Endothelial cell of umbilical vein (primary cell): ENCODE data around the gene OPCML. TPM values are rescaled to one million over a fixed set of nuclear protein-coding genes. Genes with fewer than 3 reads are reported as not detected.

Experiments
- BruUV-seq: library from RNA; stranded (reverse); fragments of 400-500 nt; replicated peaks from 2 replicates; lab custom pipeline; 2021; lab: Mats Ljungman, UMichigan
- CTCF ChIA-PET: fragments of 300-600, 350-600 bp; sonication (Branson Sonifier 250); formaldehyde crosslinking; loops from one replicate; lab custom pipeline; 2021; ENCODE audit warnings: antibody characterized with exemption, inconsistent platforms; lab: Charles Lee
- POLR2A ChIA-PET: fragments of 300-600, 350-600 bp; sonication (Branson Sonifier 250); formaldehyde crosslinking; loops from one replicate; lab custom pipeline; 2021; ENCODE audit warnings: antibody characterized with exemption, inconsistent platforms; lab: Charles Lee
- DNase-seq: peaks from one replicate; pipeline ENCODE4 v3.0.0-alpha.2; 2011; ENCODE audit warnings: low read depth, low spot score
- FAIRE-seq: peaks from 2 replicates; lab custom pipeline; 2011; peaks lifted over from hg19 to GRCh38; lab: Jason Lieb, UNC
- H2AFZ ChIP-seq: 2 replicates; pipeline ENCODE4 v1.6.0; 2012; ENCODE audit warnings: low read depth, low read length, control low read depth, inconsistent platforms
- H3K27ac ChIP-seq: 2 replicates; pipeline ENCODE4 v1.5.1; 2011; ENCODE audit warnings: low read depth, mild to moderate bottlenecking, control low read depth, low read length, moderate library complexity; ENCODE audit not compliant: insufficient read depth
- H3K27me3 ChIP-seq, 2 experiments: 2 replicates each; pipeline versions ENCODE4 v1.6.0 to v1.6.1; 2011; ENCODE audit warnings: low read length in 2 of 2, mixed read lengths in 1 of 2; ENCODE audit not compliant: control insufficient read depth in 2 of 2, insufficient read depth in 2 of 2
- H3K36me3 ChIP-seq, 2 experiments: 2 replicates in 1 of 2; 3 replicates in 1 of 2; pipeline ENCODE4 v1.5.1; 2011; ENCODE audit warnings: low read length in 2 of 2, mild to moderate bottlenecking in 1 of 2, moderate library complexity in 1 of 2; ENCODE audit not compliant: control insufficient read depth in 2 of 2, insufficient read depth in 2 of 2; ENCODE audit errors: extremely low read depth in 1 of 2
- H3K4me1 ChIP-seq: 3 replicates; pipeline ENCODE4 v1.5.1; 2011; ENCODE audit warnings: mild to moderate bottlenecking, low read length; ENCODE audit not compliant: control insufficient read depth, insufficient read depth; ENCODE audit errors: extremely low read depth
- H3K4me2 ChIP-seq: 2 replicates; pipeline ENCODE4 v1.6.1; 2011; ENCODE audit warnings: low read length, control low read depth, mixed read lengths; ENCODE audit not compliant: insufficient read depth
- H3K4me3 ChIP-seq, 3 experiments: fragments of 200-600 bp in 1 of 3; sonication (generic), shearing (Covaris generic) in 1 of 3; replicated peaks in 1 of 3; 2 replicates each; pipeline ENCODE4 v1.5.1; 2011 to 2016; ENCODE audit warnings: control low read depth in 3 of 3, low read length in 3 of 3, mild to moderate bottlenecking in 2 of 3, inconsistent platforms in 1 of 3, low read depth in 1 of 3, moderate library complexity in 1 of 3; ENCODE audit not compliant: insufficient read depth in 1 of 3
- H3K79me2 ChIP-seq: 2 replicates; pipeline ENCODE4 v1.6.0; 2012; ENCODE audit warnings: low read length, inconsistent platforms; ENCODE audit not compliant: control insufficient read depth, insufficient read depth
- H3K9ac ChIP-seq: replicated peaks from 2 replicates; pipeline ENCODE3; 2011; ENCODE audit warnings: low read length, control low read depth; ENCODE audit not compliant: insufficient read depth; ENCODE audit errors: extremely low read depth
- H3K9me1 ChIP-seq: replicated peaks from 3 replicates; pipeline ENCODE4 v1.6.0; 2011; ENCODE audit warnings: mild to moderate bottlenecking, low read length; ENCODE audit not compliant: control insufficient read depth, insufficient read depth; ENCODE audit errors: extremely low read depth
- H3K9me3 ChIP-seq: replicated peaks from 2 replicates; pipeline ENCODE4 v1.5.1; 2012; ENCODE audit warnings: low read length, inconsistent platforms; ENCODE audit not compliant: control insufficient read depth, insufficient read depth
- H4K20me1 ChIP-seq: replicated peaks from 2 replicates; pipeline ENCODE3; 2011; ENCODE audit warnings: mild to moderate bottlenecking, low read length; ENCODE audit not compliant: control insufficient read depth, insufficient read depth; ENCODE audit errors: extremely low read depth
- CTCF ChIP-seq, 2 donors: IDR thresholded peaks; 1 replicate in 1 of 2; 2 replicates in 1 of 2; pipeline ENCODE4 v1.5.1; 2011; ENCODE audit warnings: low read length in 2 of 2, mild to moderate bottlenecking in 2 of 2, moderate library complexity in 2 of 2, control low read depth in 1 of 2, inconsistent platforms in 1 of 2, low read depth in 1 of 2; ENCODE audit not compliant: insufficient read depth in 1 of 2; ENCODE audit errors: extremely low read depth in 1 of 2
- EZH2 ChIP-seq: IDR thresholded peaks from 2 replicates; pipeline ENCODE4 v1.6.1; 2012; ENCODE audit warnings: borderline replicate concordance, low read depth, mild to moderate bottlenecking, moderate library complexity, low read length, inconsistent platforms; ENCODE audit not compliant: severe bottlenecking
- FOS ChIP-seq: IDR thresholded peaks from 2 replicates; pipeline ENCODE4 v1.6.1; 2011; ENCODE audit warnings: mild to moderate bottlenecking, low read length, moderate library complexity, borderline replicate concordance; ENCODE audit not compliant: insufficient read depth
- GATA2 ChIP-seq: IDR thresholded peaks from 2 replicates; pipeline ENCODE4 v1.7.0; 2011; ENCODE audit warnings: low read depth, mild to moderate bottlenecking, moderate library complexity, mixed read lengths, low read length; ENCODE audit not compliant: insufficient read length, insufficient read depth
- JUN ChIP-seq: IDR thresholded peaks from 2 replicates; pipeline ENCODE4 v1.6.1; 2011; ENCODE audit warnings: borderline replicate concordance, low read depth; ENCODE audit not compliant: insufficient read length, insufficient read depth
- MYC ChIP-seq: IDR thresholded peaks from one replicate; pipeline ENCODE4 v1.6.1; 2011; ENCODE audit warnings: mild to moderate bottlenecking, low read depth, low read length
- POLR2A ChIP-seq: IDR thresholded peaks from 2 replicates; pipeline ENCODE4 v1.6.1; 2012; ENCODE audit warnings: low read depth, mild to moderate bottlenecking, control low read depth, low read length
- POLR2AphosphoS5 ChIP-seq: IDR thresholded peaks from 2 replicates; pipeline ENCODE4 v1.6.1; 2012; ENCODE audit warnings: low read depth, mild to moderate bottlenecking, control low read depth, low read length, moderate library complexity; ENCODE audit not compliant: insufficient read depth
- dilution Hi-C: fragments of 300-500 bp; cut with MboI; formaldehyde crosslinking; loops from one replicate; pipeline ENCODE4 v1.15.0; 2019; ENCODE audit warnings: low sequenced_read_pairs; ENCODE audit not compliant: extremely low pct_ligation_motif_present
- intact Hi-C: fragments of 100-400 bp; cut with micrococcal nuclease; formaldehyde crosslinking; loops from one replicate; pipeline ENCODE4 v1.10.0; 2022
- polyA plus RNA-seq, 4 experiments: library from polyadenylated mRNA; depleted of rRNA in 3 of 4; stranded (reverse) in 3 of 4; unstranded in 1 of 4; fragments of >200 nt; gene quantifications; 2 replicates each; pipeline versions ENCODE4 v1.2.1 to v1.2.3, GENCODE V29; 2011 to 2012; ENCODE audit warnings: missing spikeins in 1 of 4
- total RNA-seq: library from RNA; stranded (reverse); gene quantifications from 2 replicates; pipeline ENCODE4 v1.2.3, GENCODE V29; 2021
- TF ChIP-seq, protein P1 (sequence below): IDR thresholded peaks from 2 replicates; pipeline ENCODE4 v1.6.1; 2011; ENCODE audit not compliant: insufficient read depth, insufficient read length

OPCML gene
- total and polyA plus RNA-seq, 2 donors (not counting 3 experiments of a cell fraction or from before 2014, with no cell fraction given) = not detected

- FAIRE-seq = no peak
- Histone ChIP-seq H3K4me3 (no peak overlapping the region), H3K4me1 (no peaks in the 10 kb centered on the region), H3K79me2 (no peaks in the 10 kb centered on the region), H2AFZ (no peak overlapping the region), H3K27me3 (no peaks in the 10 kb centered on the region), H3K27ac (no peak overlapping the region), H3K9ac (no peak overlapping the region), H3K9me1 (no peaks in the 10 kb centered on the region), H4K20me1 (no peaks in the 10 kb centered on the region), H3K9me3 (peaks cover 1% of the 10 kb centered on the region), H3K4me2 (no peak overlapping the region), H3K36me3 (no peaks in the 10 kb centered on the region)
- ChIA-PET POLR2A (no interaction called here), CTCF (no interaction called here)
- BruUV-seq = no TSS peak
- no peak for DNase-seq
- intact Hi-C loops = no loop called here
- TF ChIP-seq FOS = no peak
- no peak for TF ChIP-seq EZH2
- TF ChIP-seq MYC = no peak
- TF ChIP-seq POLR2A = no peak
- no peak for TF ChIP-seq POLR2AphosphoS5
- no peak for TF ChIP-seq JUN
- TF ChIP-seq GATA2 = no peak
- TF ChIP-seq CTCF (IDR thresholded peaks at IDR 0.05; ENCODE audit: extremely low read depth in 1 of 2, insufficient read depth in 1 of 2, low read depth in 1 of 2, low read length in 2 of 2) = no peak
- TF ChIP-seq, protein P1, sequence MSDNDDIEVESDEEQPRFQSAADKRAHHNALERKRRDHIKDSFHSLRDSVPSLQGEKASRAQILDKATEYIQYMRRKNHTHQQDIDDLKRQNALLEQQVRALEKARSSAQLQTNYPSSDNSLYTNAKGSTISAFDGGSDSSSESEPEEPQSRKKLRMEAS = no peak
- dilution Hi-C loops = no loop called here
Observed at GRCh38 chr11:132588366-132588765, 943.9 kb downstream of the OPCML start.
